ENCODE data around the gene KHDRBS1. TPM values are rescaled to one million over a fixed set of nuclear protein-coding genes. Genes with fewer than 3 reads are reported as not detected.

The KHDRBS1 gene
- total and polyA plus RNA-seq, 2 of the 13 experiments (the other 11 are each of a cell fraction or from before 2014, with no cell fraction given): 25.1 to 39.0 TPM

DNA sequence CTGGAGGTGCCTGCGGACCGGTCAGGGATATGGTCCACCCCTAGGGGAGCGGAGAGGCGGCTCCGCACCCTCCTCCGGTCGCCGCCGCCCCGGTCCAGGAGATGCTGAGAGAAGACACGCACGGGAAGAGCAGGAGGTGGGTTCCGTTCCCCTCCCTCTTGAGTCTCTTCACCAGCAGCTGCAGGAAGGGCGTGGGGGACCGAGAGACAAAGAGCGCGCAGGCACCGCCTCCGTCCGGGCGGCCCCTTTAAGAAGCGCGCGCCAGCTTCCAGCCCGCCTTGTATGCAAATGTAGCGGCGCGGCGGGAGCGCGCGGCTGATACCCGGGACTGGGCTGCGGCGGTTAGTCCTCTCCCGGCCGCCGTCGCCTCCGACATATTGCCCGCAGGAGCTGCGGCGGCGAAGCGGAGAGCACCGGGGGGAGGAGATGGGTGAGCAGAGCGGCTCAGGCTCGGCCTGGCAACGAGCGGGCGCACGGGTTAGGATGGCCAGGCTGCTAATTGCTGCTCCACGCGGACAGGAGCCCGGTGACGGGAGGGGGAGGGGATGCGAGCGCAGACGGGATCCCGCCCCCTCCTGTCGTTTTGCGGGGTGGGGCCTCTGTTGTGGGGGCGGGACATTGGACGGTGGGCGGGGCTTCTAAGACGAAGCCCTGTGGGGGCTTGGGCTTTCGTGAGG is 59.1 kb downstream of the KHDRBS1 start, which contains the start of gene TMEM39B (continued):
- TF ChIP-seq CREB1 (IDR thresholded peaks at IDR 0.05): peak; percentile 31; the same call in 1 of the 2 replicates
- peak; percentile 65 for TF ChIP-seq CREB1 (CRISPR knock-in tag; IDR thresholded peaks at IDR 0.05)
- TF ChIP-seq, protein P1, sequence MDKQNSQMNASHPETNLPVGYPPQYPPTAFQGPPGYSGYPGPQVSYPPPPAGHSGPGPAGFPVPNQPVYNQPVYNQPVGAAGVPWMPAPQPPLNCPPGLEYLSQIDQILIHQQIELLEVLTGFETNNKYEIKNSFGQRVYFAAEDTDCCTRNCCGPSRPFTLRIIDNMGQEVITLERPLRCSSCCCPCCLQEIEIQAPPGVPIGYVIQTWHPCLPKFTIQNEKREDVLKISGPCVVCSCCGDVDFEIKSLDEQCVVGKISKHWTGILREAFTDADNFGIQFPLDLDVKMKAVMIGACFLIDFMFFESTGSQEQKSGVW (CRISPR knock-in tag; IDR thresholded peaks at IDR 0.05; ENCODE audit: borderline replicate concordance): no peak; the same call in 1 of the 2 replicates
- TF ChIP-seq, protein P2, sequence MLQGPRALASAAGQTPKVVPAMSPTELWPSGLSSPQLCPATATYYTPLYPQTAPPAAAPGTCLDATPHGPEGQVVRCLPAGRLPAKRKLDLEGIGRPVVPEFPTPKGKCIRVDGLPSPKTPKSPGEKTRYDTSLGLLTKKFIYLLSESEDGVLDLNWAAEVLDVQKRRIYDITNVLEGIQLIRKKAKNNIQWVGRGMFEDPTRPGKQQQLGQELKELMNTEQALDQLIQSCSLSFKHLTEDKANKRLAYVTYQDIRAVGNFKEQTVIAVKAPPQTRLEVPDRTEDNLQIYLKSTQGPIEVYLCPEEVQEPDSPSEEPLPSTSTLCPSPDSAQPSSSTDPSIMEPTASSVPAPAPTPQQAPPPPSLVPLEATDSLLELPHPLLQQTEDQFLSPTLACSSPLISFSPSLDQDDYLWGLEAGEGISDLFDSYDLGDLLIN (CRISPR knock-in tag; IDR thresholded peaks at IDR 0.05; ENCODE audit: borderline replicate concordance): no peak
- TF ChIP-seq, protein P3, sequence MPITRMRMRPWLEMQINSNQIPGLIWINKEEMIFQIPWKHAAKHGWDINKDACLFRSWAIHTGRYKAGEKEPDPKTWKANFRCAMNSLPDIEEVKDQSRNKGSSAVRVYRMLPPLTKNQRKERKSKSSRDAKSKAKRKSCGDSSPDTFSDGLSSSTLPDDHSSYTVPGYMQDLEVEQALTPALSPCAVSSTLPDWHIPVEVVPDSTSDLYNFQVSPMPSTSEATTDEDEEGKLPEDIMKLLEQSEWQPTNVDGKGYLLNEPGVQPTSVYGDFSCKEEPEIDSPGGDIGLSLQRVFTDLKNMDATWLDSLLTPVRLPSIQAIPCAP (CRISPR knock-in tag; IDR thresholded peaks at IDR 0.05; ENCODE audit: low read depth): no peak
- peak; percentile 61 for TF ChIP-seq SKI (IDR thresholded peaks at IDR 0.05; ENCODE audit: partially characterized antibody)
- TF ChIP-seq ZNF629 (CRISPR knock-in tag; conservative IDR thresholded peaks at IDR 0.05): no peak
- TF ChIP-seq RCOR2 (CRISPR knock-in tag; IDR thresholded peaks at IDR 0.05): no peak
- no peak for TF ChIP-seq SRSF4 (IDR thresholded peaks at IDR 0.05; ENCODE audit: low read depth, low read length, poor library complexity, severe bottlenecking)
- no peak for TF ChIP-seq TCF7L2 (IDR thresholded peaks at IDR 0.05; ENCODE audit: low read depth, low read length)
- TF ChIP-seq, protein P4, sequence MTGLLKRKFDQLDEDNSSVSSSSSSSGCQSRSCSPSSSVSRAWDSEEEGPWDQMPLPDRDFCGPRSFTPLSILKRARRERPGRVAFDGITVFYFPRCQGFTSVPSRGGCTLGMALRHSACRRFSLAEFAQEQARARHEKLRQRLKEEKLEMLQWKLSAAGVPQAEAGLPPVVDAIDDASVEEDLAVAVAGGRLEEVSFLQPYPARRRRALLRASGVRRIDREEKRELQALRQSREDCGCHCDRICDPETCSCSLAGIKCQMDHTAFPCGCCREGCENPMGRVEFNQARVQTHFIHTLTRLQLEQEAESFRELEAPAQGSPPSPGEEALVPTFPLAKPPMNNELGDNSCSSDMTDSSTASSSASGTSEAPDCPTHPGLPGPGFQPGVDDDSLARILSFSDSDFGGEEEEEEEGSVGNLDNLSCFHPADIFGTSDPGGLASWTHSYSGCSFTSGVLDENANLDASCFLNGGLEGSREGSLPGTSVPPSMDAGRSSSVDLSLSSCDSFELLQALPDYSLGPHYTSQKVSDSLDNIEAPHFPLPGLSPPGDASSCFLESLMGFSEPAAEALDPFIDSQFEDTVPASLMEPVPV (CRISPR knock-in tag; IDR thresholded peaks at IDR 0.05): peak; percentile 83
- TF ChIP-seq, protein P5, sequence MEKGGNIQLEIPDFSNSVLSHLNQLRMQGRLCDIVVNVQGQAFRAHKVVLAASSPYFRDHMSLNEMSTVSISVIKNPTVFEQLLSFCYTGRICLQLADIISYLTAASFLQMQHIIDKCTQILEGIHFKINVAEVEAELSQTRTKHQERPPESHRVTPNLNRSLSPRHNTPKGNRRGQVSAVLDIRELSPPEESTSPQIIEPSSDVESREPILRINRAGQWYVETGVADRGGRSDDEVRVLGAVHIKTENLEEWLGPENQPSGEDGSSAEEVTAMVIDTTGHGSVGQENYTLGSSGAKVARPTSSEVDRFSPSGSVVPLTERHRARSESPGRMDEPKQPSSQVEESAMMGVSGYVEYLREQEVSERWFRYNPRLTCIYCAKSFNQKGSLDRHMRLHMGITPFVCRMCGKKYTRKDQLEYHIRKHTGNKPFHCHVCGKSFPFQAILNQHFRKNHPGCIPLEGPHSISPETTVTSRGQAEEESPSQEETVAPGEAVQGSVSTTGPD (CRISPR knock-in tag; IDR thresholded peaks at IDR 0.05): no peak
- 0 out of 2 replicates have a peak, but pooled peaks have one; percentile 52 for TF ChIP-seq RARG (CRISPR knock-in tag; IDR thresholded peaks at IDR 0.05; ENCODE audit: low read depth)
- TF ChIP-seq, protein P6, sequence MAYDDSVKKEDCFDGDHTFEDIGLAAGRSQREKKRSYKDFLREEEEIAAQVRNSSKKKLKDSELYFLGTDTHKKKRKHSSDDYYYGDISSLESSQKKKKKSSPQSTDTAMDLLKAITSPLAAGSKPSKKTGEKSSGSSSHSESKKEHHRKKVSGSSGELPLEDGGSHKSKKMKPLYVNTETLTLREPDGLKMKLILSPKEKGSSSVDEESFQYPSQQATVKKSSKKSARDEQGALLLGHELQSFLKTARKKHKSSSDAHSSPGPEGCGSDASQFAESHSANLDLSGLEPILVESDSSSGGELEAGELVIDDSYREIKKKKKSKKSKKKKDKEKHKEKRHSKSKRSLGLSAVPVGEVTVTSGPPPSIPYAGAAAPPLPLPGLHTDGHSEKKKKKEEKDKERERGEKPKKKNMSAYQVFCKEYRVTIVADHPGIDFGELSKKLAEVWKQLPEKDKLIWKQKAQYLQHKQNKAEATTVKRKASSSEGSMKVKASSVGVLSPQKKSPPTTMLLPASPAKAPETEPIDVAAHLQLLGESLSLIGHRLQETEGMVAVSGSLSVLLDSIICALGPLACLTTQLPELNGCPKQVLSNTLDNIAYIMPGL (CRISPR knock-in tag; IDR thresholded peaks at IDR 0.05; ENCODE audit: borderline replicate concordance in 1 of 2, low read depth in 1 of 2): peak; percentile 15 to 86; a peak in 3 of 4 replicates
- peak; percentile 76 for TF ChIP-seq TAF15 (IDR thresholded peaks at IDR 0.05; ENCODE audit: low read depth, low read length, poor library complexity, severe bottlenecking)
- TF ChIP-seq, protein P7, sequence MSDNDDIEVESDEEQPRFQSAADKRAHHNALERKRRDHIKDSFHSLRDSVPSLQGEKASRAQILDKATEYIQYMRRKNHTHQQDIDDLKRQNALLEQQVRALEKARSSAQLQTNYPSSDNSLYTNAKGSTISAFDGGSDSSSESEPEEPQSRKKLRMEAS (IDR thresholded peaks at IDR 0.05): peak; percentile 76
- TF ChIP-seq, protein P8, sequence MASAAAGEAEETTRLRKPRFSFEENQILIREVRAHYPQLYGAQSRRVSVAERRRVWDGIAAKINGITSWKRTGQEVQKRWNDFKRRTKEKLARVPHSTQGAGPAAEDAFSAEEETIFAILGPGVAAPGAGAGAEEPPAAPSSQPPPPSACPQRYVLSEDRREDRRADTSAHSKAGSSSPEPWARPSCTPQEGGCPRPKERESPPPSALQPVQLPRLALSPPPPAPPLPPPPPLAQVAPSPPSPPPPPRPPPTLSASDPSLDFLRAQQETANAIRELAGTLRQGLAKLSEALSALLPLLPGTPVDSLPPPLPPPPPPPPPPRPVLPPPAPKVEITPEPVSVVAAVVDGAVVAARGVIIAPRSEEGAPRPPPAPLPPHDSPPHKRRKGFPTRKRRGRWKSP (CRISPR knock-in tag; IDR thresholded peaks at IDR 0.05): 0 out of 2 replicates have a peak, but pooled peaks have one; percentile 36
- 0 out of 2 replicates have a peak, but pooled peaks have one; percentile 20 for TF ChIP-seq NCOA2 (CRISPR knock-in tag; IDR thresholded peaks at IDR 0.05)
- TF ChIP-seq ZNF569 (CRISPR knock-in tag; IDR thresholded peaks at IDR 0.05; ENCODE audit: borderline replicate concordance): no peak
